NT2/D1 (cell line): Measurements from ENCODE around the gene C12orf76.

ENCODE experiments used
- SUZ12 ChIP-seq: IDR thresholded peaks from 2 replicates; pipeline ENCODE4 v1.6.1; 2011; ENCODE audit not compliant: insufficient read length, insufficient read depth; ENCODE audit errors: extremely low read depth
- YY1 ChIP-seq: IDR thresholded peaks from 2 replicates; pipeline ENCODE4 v1.6.1; 2011; ENCODE audit not compliant: insufficient read length, insufficient read depth
- ZNF274 ChIP-seq: IDR thresholded peaks from 2 replicates; pipeline ENCODE4 v1.6.1; 2011; ENCODE audit warnings: mild to moderate bottlenecking, low read depth, low read length

DNA sequence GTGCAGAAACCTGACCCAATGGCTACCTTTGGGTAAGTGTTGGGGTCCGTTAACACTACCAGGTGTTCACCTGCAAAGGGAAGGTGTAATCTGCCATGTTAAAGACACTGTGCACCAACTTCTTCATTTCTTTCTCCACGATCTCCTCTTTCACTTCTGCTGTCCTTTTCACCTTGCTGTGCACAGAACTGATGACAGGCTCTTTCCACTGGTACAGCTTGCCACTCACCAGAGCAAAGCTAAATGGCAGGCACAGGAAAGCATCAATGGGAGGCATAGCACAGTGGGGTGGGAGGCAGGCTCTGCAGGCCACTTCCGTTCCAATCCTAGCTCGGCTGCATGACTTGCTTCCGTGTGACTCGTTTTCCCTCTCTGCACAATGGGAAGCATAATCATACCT, 2.6 kb upstream of the C12orf76 start:
- TF ChIP-seq ZNF274 (no peak), YY1 (no peak), SUZ12 (no peak)
